Sigmoid colon (tissue), 7 donors: ENCODE results near the gene FBXO17. TPM values are rescaled to one million over a fixed set of nuclear protein-coding genes. Genes with fewer than 3 reads are reported as not detected.

Source experiments
- DNase-seq: peaks from one replicate; pipeline ENCODE4 v3.0.0-alpha.2; 2019
- H3K27ac ChIP-seq, 4 donors: fragments of 200-600 bp; sonication (generic); one replicate each; pipeline ENCODE4 v1.5.1; 2016 to 2019; ENCODE audit warnings: mild to moderate bottlenecking in 1 of 4
- H3K27me3 ChIP-seq, 3 donors: fragments of 200-600 bp; sonication (generic); one replicate each; pipeline ENCODE4 v1.5.1; 2019; ENCODE audit warnings: mild to moderate bottlenecking in 1 of 3
- H3K36me3 ChIP-seq, 4 donors: fragments of 200-600 bp; sonication (generic); one replicate each; pipeline ENCODE4 v1.5.1; 2016 to 2019
- H3K4me1 ChIP-seq, 4 donors: fragments of 200-600 bp; sonication (generic); one replicate each; pipeline ENCODE4 v1.5.1; 2017 to 2019
- H3K4me3 ChIP-seq, 4 donors: fragments of 200-600 bp; sonication (generic); one replicate each; pipeline ENCODE4 v1.5.1; 2017 to 2019; ENCODE audit warnings: mild to moderate bottlenecking in 2 of 4, moderate library complexity in 1 of 4
- H3K9me3 ChIP-seq, 4 donors: fragments of 200-600 bp in 3 of 4; sonication (generic) in 3 of 4; one replicate each; pipeline versions ENCODE4 v1.5.1 to v1.6.1; 2013 to 2019
- CTCF ChIP-seq, 4 experiments: fragments of 450-650 bp in 3 of 4; fragments of 200-600 bp in 1 of 4; IDR thresholded peaks; one replicate each; pipeline ENCODE4 v1.5.1; 2016 to 2019; ENCODE audit warnings: antibody characterized with exemption in 4 of 4, mild to moderate bottlenecking in 3 of 4, moderate library complexity in 2 of 4
- EP300 ChIP-seq, 4 donors: sonication (generic); formaldehyde crosslinking; IDR thresholded peaks; one replicate each; pipeline ENCODE4 v1.6.1; 2017; ENCODE audit warnings: antibody characterized with exemption in 4 of 4
- POLR2A ChIP-seq, 2 donors: fragments of 450-650 bp; IDR thresholded peaks; one replicate each; pipeline ENCODE4 v1.6.1; 2016; ENCODE audit warnings: antibody characterized with exemption in 2 of 2, mild to moderate bottlenecking in 2 of 2, moderate library complexity in 2 of 2
- POLR2AphosphoS5 ChIP-seq, 4 donors: sonication (generic); formaldehyde crosslinking; IDR thresholded peaks; one replicate each; pipeline ENCODE4 v1.6.1; 2017; ENCODE audit warnings: antibody characterized with exemption in 4 of 4
- WGBS, 2 donors: extraction: QIAGEN DNeasy Blood & Tissue Kit; methylation state at CpG; one replicate each; pipeline ENCODE4 v1.1.7; 2013; 5-methylcytosine and 5-hydroxymethylcytosine counted together
- intact Hi-C: fragments of 100-400 bp; cut with DNase I; formaldehyde crosslinking; loops from one replicate; pipeline ENCODE4 v1.15.1; 2023
- polyA plus RNA-seq, 3 donors: library from polyadenylated mRNA; stranded (reverse); fragments of 200-250 nt; gene quantifications; one replicate each; pipeline ENCODE4 v1.2.3, GENCODE V29; 2013
- total RNA-seq, 4 donors: library from RNA; depleted of rRNA; stranded (reverse); fragments of >200 nt; gene quantifications; one replicate each; pipeline ENCODE4 v1.1.0, GENCODE V29; 2016
- donor health status: healthy with polysubstance abuse.
- donor health status: Bipolar disorder and iron deficiency.
- donor health status: healthy.

The FBXO17 gene
- total and polyA plus RNA-seq, 7 donors: 1.6 to 28.6 (median 20.3) TPM

- peaks cover 0 to 35% (median 22%) of the 10 kb centered on the region in 4 donors for H3K36me3 ChIP-seq
- WGBS, 2 donors: 87 to 91% methylated on average over 35 of the region's 35 CpGs
- intact Hi-C loops: no loop called here
These were observed 70.7 kb downstream of the FBXO17 start for GRCh38 chr19:38904581-38905539.

GRCh38 chr19:38901683-38902082, 73.9 kb downstream of the FBXO17 start:
- H3K27ac ChIP-seq: no peak overlapping the region
- intact Hi-C loops: loop anchor here (2.0 kb wide), 1 partner anchor 29 kb away; the partner anchor contains the start of genes MRPS12 and SARS2

More at GRCh38 chr19:38904581-38905539, 70.7 kb downstream of the FBXO17 start:
- H3K9me3 ChIP-seq: no peaks in the 10 kb centered on the region
- TF ChIP-seq POLR2A (IDR thresholded peaks at IDR 0.05): no peak
- H3K27me3 ChIP-seq: no peaks in the 10 kb centered on the region
- no peak for DNase-seq
- H3K4me3 ChIP-seq: no peak overlapping the region
- H3K4me1 ChIP-seq: peaks cover 0 to 13% (median 12%) of the 10 kb centered on the region in 4 donors
- H3K27ac ChIP-seq: no peak overlapping the region

GRCh38 chr19:38900743-38901190, 74.8 kb downstream of the FBXO17 start:
- Histone ChIP-seq H3K9me3 (no peaks in the 10 kb centered on the region), H3K36me3 (peaks cover 0 to 15% (median 5%) of the 10 kb centered on the region in 4 donors), H3K27ac (peak overlapping the region; percentile 90 to 95 (median 92)), H3K4me1 (peaks cover 0 to 42% (median 33%) of the 10 kb centered on the region in 4 donors), H3K4me3 (peak overlapping the region in 3 of 4 donors; percentile 66 to 90 (median 67)), H3K27me3 (no peaks in the 10 kb centered on the region)
- 5 to 24% methylated on average over 3 of the region's 3 CpGs for WGBS, 2 donors
- no peak for DNase-seq
- no peak for TF ChIP-seq POLR2A (IDR thresholded peaks at IDR 0.05)
- no peak for TF ChIP-seq EP300 (IDR thresholded peaks at IDR 0.05)
- no peak for TF ChIP-seq POLR2AphosphoS5 (IDR thresholded peaks at IDR 0.05)
- no peak for TF ChIP-seq CTCF (IDR thresholded peaks at IDR 0.05)
- intact Hi-C loops: loop anchor here (1.0 to 2.0 kb wide), 2 partner anchors 30 to 69 kb away; partner anchors contain the start of genes ECH1, MRPS12 and SARS2

More at GRCh38 chr19:38901683-38902082, 73.9 kb downstream of the FBXO17 start:
- DNase-seq: no peak
- Histone ChIP-seq H3K4me1 (peaks cover 0 to 37% (median 30%) of the 10 kb centered on the region in 4 donors), H3K9me3 (no peaks in the 10 kb centered on the region), H3K36me3 (peaks cover 0 to 20% (median 11%) of the 10 kb centered on the region in 4 donors), H3K4me3 (no peak overlapping the region), H3K27me3 (no peaks in the 10 kb centered on the region)
- 99 to 100% methylated on average over 1 of the region's 1 CpG for WGBS, 2 donors
- TF ChIP-seq EP300 (IDR thresholded peaks at IDR 0.05) (no peak), POLR2AphosphoS5 (IDR thresholded peaks at IDR 0.05) (no peak), POLR2A (IDR thresholded peaks at IDR 0.05) (no peak), CTCF (IDR thresholded peaks at IDR 0.05) (no peak)

GRCh38 chr19:38900202-38900629, 75.3 kb downstream of the FBXO17 start:
- WGBS, 2 donors: 1 to 3% methylated on average over 8 of the region's 8 CpGs
- H3K4me1 ChIP-seq: peaks cover 0 to 46% (median 35%) of the 10 kb centered on the region in 4 donors
- no peak for DNase-seq
- no peaks in the 10 kb centered on the region for H3K27me3 ChIP-seq
- no peaks in the 10 kb centered on the region for H3K9me3 ChIP-seq
- peak overlapping the region; percentile 90 to 95 (median 92) for H3K27ac ChIP-seq
- TF ChIP-seq POLR2AphosphoS5 (IDR thresholded peaks at IDR 0.05) (no peak), EP300 (IDR thresholded peaks at IDR 0.05) (no peak)
- intact Hi-C loops: loop anchor here (1.0 to 2.0 kb wide), 2 partner anchors 31 to 69 kb away; partner anchors contain the start of genes ECH1, MRPS12 and SARS2
- peaks cover 0 to 10% (median 2%) of the 10 kb centered on the region in 4 donors for H3K36me3 ChIP-seq
- peak overlapping the region; percentile 58 to 90 (median 66) for H3K4me3 ChIP-seq

- DNase-seq: peak; percentile 100
- no peaks in the 10 kb centered on the region for H3K27me3 ChIP-seq
- intact Hi-C loops: loop anchor here (1.0 to 5.0 kb wide), 4 partner anchors 31 to 252 kb away; partner anchors contain the start of genes ACTN4, ECH1, MRPS12 and SARS2
- no peaks in the 10 kb centered on the region for H3K9me3 ChIP-seq
- peak within 1 kb of the TSS; percentile 58 to 90 (median 66) for H3K4me3 ChIP-seq
- TF ChIP-seq POLR2A (IDR thresholded peaks at IDR 0.05) (peak; percentile 44 to 69), CTCF (IDR thresholded peaks at IDR 0.05) (no peak), POLR2AphosphoS5 (IDR thresholded peaks at IDR 0.05) (peak; percentile 73 to 95 (median 77)), EP300 (IDR thresholded peaks at IDR 0.05) (peak in 1 of 4 donors; percentile 63)
- H3K36me3 ChIP-seq: peaks cover 0 to 4% (median 0%) of the 10 kb centered on the region in 4 donors
- peaks cover 0 to 51% (median 37%) of the 10 kb centered on the region in 4 donors for H3K4me1 ChIP-seq
- peak within 1 kb of the TSS; percentile 90 to 95 (median 92) for H3K27ac ChIP-seq
- 0% methylated on average over 64 of the region's 64 CpGs for WGBS, 2 donors
These were observed 75.9 kb downstream of the FBXO17 start, which contains the start of the genes NFKBIB and SIRT2 for GRCh38 chr19:38899447-38900201. Gene NFKBIB (plus strand): TSS chr19:38899969. CDS start chr19:38900033, 64 bp downstream. Gene SIRT2 (minus strand): TSS chr19:38899618. CDS start chr19:38899521, 97 bp downstream.
